T-helper 22 cell (primary cell): ENCODE results near the gene C7.

Source experiments
- DNase-seq: peaks from one replicate; pipeline ENCODE4 v3.0.0-alpha.2; 2020; ENCODE audit warnings: low read depth

Gene C7

DNA sequence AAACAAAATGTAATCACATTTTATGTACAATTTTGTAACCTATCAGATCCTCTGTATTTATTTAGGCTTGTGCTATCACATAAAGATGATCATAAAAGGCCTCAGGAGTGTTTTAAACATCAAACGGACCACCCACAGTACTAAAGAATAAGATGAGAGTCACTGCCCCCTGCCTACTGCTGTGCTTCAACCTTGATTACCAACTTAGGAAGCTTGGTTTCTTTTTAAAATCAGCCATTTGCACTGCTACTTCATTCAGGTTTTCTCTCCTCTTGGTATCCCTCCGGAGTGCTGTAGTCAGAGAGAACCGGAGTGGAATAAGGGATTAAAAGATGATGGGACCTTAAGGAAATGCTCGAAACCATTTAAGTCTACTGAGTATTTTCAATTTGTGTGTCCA, 6.9 kb downstream of the C7 start:
- no peak for DNase-seq

DNA sequence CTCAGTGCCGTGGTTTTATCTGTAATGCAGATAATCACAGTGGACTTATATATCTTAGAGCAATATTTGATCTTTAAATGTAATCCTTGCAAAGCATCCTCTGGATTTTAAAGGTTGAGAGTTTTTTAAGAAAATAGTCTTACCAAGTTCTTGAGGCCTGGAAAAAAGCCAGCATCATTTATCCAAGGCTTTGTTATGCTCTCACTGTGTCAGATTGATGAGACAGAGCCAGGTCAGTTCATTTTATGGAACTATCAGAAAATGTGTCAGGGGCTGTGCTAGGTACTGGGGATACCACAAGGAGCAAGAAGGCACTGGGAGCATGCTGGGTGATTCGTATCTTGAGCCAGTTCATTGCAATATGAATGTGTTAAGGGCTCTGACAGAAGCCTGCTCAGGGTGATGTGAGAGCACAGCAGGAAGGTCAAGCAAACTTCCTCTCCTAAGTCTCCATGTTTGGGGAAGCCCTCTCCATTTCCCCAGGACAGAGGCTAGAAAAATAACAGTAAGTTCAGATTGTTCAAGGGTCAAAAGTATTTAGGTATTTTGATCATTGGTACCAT, 19.7 kb downstream of the C7 start:
- DNase-seq = no peak

DNA sequence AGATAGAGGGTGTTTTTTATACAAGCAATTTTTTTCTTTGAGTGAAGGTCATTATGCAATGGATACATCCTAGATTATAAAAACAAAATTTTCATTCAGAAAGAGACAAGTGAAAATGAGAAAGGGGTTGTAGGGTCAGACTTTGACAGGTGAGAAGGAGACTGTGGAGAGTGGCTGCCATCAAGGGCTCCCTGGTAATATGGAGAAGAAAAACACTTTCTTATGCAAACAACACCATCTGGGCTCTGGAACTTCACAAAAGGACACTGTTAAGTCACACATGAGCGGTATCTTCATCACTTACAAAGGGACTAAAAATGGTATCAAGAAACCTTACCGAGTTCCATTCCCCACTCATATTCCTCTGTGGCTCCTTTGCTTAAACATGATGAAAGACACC, 23.5 kb downstream of the C7 start:
- DNase-seq = no peak

DNA sequence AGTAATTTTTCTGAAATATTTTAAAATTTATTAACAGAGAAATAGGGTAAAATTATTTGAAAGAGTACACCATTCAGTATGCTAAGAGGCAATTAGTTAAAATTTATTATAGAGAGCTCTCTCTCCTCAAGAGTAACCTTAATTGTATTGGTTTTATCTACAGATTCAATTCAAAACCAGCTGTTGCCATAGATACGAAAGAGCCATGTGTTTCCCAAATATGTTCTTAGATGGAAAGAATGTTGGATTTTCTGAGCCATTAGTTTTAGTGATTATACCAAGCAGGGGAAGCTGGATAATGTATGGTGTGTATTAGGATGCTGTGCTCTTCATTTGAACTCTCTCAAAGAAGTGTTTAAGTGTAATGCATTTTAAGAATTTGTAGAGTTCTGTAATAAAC, 27.8 kb downstream of the C7 start:
- no peak for DNase-seq

DNA sequence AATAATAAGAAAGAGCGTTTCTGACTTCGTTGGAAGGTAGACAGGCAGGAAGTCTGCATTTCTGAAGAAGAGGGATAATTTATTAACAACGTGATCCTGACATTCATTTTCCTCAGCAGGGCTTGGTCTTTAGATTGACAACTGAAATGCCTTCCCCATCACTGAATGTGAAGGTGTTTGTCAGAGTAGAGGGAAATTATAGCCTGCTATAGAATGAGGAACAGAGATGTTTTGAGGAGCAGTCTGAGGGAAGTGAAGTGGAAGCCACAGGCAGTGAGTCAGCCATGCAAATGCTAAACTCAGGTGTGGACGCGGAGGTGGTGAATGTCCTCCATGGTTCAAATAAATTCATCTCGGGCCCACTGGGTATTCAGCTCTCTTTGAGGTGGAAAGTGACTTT, 30.5 kb downstream of the C7 start:
- DNase-seq = no peak

DNA sequence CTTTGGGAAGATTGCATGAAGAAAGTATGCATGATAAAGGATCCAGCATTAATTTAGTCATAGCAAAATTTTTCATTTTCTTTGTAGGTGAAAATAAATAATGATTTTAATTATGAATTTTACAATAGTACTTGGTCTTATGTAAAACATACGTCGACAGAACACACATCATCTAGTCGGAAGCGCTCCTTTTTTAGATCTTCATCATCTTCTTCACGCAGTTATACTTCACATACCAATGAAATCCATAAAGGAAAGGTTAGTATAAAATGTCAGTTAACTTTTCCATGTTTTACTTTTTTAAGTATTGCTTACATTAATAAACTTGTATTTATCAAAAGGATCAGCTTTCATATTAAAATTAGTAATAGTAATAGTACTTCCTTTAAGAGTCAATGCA, 35.8 kb downstream of the C7 start:
- DNase-seq = no peak

DNA sequence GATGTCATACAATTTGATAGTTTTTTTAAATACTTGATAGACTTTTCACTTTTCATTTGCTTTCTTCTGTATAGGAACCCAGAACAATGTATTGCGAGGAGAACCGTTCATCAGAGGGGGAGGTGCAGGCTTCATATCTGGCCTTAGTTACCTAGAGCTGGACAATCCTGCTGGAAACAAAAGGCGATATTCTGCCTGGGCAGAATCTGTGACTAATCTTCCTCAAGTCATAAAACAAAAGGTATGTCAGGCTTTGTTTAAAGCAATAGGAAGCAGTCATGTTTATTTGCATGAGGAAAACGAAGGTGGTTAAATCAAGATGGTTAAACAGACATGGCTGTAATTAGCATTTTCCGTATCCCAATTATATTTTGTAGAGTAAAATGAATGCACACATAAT, 46.0 kb downstream of the C7 start:
- DNase-seq = no peak

DNA sequence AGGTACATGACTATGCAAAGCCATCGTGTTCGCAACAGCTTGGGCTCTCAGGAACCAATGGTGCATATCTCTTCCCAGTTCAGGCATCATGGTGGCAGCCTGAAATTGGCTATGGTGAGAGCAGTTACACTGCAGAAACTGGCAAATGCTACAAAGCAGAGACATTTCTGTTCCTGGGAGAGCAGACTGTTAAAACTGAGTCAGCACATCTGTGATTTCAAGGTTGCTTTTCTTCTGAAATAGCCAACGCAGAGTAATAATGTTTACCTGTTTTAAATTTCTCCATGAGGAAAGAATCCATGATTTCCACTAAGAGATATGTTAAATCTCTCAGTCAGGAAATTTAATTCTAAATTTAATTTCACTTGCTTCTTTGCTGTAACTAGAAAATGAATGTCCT, 47.8 kb downstream of the C7 start:
- DNase-seq = no peak

DNA sequence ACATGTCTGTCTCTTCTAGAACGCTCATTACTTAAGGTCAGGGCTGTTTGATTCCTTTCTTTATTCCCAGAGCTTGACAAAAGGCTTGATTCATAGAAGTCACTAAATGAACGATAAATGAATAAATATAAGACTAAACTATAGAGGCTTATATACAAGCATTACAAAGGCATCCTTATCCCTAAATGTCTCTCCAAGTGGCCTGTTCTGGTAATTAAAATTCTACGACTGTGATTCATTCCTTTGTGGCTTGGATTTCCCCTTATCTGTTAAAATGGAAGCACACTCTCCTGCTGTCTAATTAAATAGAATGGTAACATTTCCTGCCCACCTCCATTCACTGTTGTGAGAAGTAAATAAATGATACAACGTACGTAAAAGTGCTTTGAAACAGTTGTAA, 49.5 kb downstream of the C7 start:
- DNase-seq = no peak

DNA sequence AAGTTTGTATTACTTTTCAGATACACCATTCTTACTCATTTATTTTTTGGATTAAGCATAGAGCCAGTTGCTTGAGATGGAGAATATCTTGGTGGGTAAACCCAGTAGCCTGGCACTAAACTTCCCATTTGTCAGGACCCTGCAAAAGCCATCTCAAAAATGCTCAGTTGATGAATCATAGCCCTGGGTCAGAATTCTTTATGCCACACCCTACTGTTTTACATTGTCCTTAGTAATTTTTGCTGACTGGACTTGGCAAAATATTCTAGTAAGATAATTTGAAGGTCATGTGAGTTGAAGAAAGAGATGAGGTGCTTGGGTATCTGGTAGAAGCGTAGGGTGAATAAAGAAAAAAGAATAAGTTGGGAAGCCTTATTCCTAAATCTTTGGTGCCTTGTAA, 50.7 kb downstream of the C7 start:
- no peak for DNase-seq

DNA sequence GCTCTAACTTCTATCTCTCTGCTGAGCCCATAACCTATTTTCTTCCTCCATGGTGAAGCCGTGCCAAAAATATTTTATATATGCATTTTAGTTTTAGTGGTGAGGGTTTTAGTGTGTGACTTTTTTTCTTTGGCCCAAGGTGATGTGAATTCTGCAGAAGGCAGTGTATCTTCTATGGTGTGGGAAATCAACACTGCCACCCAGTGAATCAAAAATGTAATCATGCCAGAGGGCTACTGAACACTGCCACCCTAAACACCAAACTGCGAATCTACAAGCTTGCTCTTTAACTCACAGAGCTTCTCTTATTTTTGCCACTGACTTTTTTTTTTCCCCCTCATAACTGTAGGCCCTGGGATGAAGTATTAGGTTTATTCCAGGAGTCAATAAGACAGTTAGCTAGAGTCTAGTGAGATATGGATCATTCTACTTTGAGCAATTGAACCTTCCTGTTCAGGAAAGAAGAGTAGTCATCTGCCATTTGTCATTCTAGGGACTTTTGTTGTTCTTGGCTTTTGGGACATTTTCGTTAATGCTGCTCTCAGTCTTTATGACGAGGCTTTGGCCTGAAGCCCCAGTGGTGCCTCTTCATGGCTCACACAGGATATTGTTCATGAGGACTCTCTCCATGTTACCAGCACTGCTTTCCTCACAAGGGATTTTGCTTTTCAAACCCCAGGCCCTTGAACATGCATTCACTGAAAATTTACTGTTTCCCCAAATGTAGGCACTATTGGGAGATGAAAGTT, 53.1 kb downstream of the C7 start:
- no peak for DNase-seq

DNA sequence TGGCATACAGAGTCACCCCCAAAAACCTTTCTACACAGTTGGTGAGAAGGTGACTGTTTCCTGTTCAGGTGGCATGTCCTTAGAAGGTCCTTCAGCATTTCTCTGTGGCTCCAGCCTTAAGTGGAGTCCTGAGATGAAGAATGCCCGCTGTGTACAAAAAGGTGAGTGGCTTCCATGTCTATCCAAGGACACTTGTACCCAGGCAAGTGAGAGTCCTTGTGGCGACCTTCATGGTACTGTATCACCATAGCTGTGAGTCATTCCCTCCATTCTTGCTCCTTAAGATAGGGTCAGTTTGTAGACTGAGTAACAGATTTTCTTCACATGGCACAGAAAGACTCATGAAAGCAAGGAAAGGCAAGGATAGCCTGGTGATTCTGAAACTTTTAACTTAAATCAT, 63.1 kb downstream of the C7 start:
- no peak for DNase-seq

DNA sequence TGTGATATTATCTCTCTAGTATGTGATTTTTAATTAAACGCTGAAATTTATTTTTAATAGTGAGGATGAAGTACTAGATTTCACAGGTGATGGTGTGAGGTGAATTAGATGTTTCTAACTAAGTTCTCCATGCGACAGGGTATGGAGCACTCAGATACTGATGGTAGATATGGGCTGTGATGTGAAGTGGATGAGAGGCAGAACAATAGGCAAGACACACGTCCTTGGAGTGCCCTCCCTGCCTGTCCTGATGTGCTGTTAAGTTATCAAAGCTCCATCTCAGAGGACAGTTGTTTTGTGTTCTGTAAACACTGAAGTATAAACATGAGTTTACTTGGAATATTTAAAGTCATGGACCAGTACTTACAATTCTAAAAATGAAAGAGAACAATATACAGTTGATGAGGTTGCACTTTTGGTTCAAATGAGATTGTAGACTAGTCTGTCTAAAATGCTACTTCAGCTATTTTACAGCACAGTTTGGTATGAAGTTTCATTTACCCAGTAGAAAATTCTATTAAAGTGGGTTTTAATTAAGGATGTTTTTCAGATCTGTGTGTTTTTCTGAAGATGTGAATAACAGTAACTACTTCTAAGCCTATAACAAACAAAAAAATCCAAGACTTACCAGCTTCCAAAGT, 64.2 kb downstream of the C7 start:
- no peak for DNase-seq

DNA sequence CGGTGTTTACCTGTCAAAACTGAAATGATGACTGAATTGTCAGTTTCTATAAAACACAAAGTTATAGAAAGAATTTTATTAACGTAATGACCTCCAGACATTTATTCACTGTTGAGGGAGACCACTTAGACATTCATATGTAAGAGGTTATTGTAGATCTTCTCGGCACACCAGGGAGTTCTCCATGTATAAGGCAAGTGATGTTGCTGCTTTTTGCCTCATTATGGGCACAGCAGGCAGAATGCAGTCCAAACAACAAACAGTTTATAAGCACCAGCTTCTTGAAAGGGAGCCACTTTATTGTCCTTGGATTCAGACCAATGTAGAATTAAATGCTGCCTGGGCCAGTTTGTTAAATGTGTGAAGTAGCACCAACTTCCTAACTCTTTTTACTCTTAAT, 66.7 kb downstream of the C7 start:
- DNase-seq = no peak

DNA sequence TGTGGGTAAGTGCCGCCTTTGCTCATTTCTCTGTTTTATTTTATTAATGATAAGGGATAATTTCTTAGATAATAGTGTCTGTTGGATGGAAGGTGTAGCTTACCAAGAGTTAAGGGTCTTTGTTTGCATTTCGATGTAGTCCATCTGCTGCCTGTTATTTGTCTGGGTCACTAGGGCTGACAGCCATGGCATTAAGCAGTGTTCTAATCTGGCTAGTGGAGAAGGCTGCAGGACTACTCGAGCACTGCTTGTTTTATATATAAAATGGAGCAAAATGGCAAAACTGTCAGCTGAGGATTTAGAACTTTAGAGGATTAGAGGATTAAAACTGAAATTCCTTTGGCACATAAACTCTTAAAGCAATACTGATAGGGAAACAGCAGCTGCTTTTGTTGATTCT, 67.5 kb downstream of the C7 start:
- DNase-seq = no peak

DNA sequence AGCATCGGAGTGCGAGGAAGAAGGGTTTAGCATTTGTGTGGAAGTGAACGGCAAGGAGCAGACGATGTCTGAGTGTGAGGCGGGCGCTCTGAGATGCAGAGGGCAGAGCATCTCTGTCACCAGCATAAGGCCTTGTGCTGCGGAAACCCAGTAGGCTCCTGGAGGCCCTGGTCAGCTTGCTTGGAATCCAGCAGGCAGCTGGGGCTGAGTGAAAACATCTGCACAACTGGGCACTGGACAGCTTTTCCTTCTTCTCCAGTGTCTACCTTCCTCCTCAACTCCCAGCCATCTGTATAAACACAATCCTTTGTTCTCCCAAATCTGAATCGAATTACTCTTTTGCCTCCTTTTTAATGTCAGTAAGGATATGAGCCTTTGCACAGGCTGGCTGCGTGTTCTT, 72.1 kb downstream of the C7 start:
- DNase-seq = no peak

DNA sequence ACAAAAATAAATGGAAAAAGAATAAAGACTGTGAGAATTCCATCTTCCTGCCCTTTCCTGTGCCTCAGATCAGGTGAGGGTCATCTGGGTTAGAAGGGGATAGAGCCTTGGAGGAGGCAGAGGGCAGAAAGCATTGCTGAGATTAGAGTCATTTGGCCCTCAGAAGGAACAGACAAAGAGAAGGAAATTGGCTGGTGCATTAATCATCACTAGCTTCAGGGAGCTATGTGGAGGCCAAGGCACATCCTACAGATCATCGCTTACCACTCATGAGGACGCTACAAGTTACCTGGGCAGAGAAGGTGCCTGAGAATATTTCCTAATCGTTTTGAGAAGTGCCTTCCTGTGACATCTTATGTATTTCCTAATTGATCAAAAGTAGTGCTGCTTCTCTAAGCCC, 74.5 kb downstream of the C7 start:
- no peak for DNase-seq

DNA sequence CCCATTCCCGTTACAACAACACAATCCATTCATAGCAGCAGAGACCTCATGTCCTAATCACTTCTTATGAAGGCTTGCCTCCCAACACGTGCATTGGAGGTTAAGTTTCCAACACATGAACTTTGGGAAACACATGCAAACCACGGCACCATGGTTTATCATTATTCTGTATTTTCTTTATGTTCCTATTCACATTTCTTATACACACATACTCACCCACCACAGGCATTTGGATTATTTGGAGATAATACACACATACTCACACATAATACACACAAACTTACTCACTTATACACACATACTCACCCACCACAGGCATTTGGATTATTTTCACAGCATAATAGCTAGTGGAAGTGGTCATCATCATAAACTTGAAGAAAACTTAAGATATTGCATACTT, 75.6 kb downstream of the C7 start:
- DNase-seq = no peak

DNA sequence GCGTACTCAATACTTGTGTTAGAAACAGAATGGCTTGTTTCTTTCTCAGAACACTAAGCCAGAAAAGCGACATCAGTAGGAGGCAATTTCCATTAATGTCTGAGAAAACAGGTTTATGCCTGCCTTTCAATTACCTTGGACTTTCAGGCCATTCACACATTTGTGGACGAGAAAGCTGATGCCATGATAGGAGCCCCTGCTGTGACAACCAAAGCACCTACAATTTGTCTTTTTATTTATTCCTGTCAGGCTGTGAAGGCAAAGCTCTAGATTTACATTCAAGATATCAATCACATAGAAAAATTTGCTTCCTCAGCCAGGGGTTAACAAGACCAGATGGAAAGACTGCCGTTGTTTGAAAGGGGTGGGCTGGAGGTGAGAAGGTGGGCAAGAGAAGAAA, 76.2 kb downstream of the C7 start:
- DNase-seq = no peak

DNA sequence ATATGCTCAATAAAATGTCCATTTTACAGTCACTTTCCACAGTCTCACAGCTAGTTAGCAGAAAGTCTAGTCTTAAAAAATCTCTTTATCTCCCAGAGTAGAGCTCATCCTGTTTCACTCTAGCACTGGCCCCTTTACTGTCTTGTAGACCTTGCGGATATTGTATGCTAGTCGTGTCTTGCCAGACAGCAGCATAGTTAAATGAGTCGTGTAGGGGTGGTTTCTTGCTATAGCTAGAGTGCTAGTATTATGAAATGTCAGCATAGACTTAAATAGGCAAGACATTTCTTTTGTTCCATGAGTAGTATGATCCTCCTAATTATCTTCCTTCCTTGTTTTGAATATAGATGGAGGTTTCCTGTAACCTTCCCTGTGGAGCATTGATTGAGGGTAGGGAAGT, 77.4 kb downstream of the C7 start:
- no peak for DNase-seq

DNA sequence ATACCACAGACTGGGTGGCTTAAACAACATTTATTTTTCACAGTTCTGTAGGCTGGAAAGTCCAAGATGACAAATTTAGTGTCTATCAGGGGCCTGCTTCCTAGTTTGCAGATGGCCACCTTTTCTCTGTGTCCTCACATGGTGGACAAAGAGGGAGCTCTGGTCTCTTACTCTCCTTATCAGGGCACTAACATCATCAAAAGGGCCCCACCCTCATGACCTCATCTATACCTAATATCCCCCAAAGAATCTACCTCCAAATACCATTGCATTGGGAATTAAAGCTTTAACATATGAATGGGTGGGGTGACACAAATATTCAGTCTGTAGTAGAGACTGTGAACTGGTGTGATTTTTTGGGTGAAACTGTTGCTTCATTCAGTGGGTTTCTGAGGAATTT, 78.1 kb downstream of the C7 start:
- no peak for DNase-seq

DNA sequence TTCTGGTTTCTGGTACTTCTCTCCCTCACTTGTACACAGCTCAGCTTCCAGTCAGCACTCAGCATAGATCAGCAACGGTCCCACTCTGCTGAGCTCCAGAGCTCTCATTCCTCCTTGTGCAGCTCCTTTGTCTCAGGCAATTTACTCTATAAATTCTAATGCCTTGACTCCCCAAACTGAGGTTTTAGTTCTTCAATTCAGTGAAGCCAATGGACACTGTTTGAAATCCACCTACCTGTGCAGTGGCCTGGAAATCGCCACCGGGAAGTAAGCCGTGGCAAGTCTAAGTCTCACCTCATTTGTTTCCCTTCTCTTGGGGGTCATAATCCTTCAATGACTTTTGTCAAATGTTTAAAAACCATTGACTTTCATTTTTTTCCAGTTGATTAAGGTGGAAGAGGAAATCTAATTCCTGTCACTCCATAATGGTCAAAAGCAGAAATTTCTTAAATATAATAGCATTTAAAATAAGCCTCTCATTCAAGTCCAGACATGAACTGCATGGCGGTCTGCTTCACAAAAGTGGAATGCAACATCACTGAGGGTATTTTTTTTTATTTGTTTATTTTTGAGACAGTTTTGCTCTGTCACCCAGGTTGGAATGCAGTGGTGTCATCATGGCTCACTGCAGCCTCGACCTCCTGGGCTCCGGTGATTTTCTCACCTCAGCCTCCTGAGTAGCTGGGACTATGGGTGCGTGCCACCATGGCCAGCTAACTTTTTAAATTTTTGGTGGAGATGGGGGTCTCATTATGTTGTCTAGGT, 79.6 kb downstream of the C7 start:
- DNase-seq = no peak
